Germinal center (tissue), 1 donor: ENCODE data around the gene CFHR4.
"Not testable (repeated sequence)": the region's sequence is repeated elsewhere in the genome, so short reads cannot be mapped to it uniquely, and the experiment has no call there.

Source experiments
- DNase-seq: peaks from one replicate; pipeline ENCODE4 v3.0.0; 2012; ENCODE audit warnings: mixed read lengths, low spot score

The CFHR4 gene

GRCh38 chr1:196941474-196941873 lies 53.6 kb downstream of the CFHR4 start:
- not testable (repeated sequence) for DNase-seq

GRCh38 chr1:196943568-196943967 lies 55.7 kb downstream of the CFHR4 start, which contains the start of gene CFHR2:
Gene CFHR2 (plus strand): TSS chr1:196943738. CDS start chr1:196943881, 143 bp downstream.
- DNase-seq: not testable (repeated sequence)

- no peak for DNase-seq
Observed at GRCh38 chr1:196951711-196952394, 64.0 kb downstream of the CFHR4 start.

- DNase-seq: no peak
Observed at GRCh38 chr1:196954778-196955177, 66.9 kb downstream of the CFHR4 start.

GRCh38 chr1:196955926-196956325 lies 68.1 kb downstream of the CFHR4 start:
- DNase-seq: no peak

GRCh38 chr1:196960854-196961253 lies 73.0 kb downstream of the CFHR4 start:
- DNase-seq: no peak
